Heart left ventricle (tissue), 16 donors: ENCODE results near the gene NFIA. TPM values are rescaled to one million over a fixed set of nuclear protein-coding genes. Genes with fewer than 3 reads are reported as not detected.

Experiments
- ATAC-seq, 4 donors: fragments of 200-7000 bp; cut with Tn5 transposase; one replicate each; pipeline ENCODE4 v1.9.1; 2020 to 2022; ENCODE audit warnings: moderate library complexity in 4 of 4, mild to moderate bottlenecking in 3 of 4, moderate number of reproducible peaks in 1 of 4
- DNase-seq, 5 donors: peaks; one replicate each; pipeline ENCODE4 v3.0.0-alpha.2; 2020
- H3K27ac ChIP-seq, 12 donors: fragments of 200-600 bp; sonication (generic) in 4 of 12; one replicate each; pipeline versions ENCODE4 v1.5.0 to v1.8.0; 2016 to 2022; ENCODE audit warnings: mild to moderate bottlenecking in 2 of 12
- H3K27me3 ChIP-seq, 9 donors: fragments of 200-600 bp; sonication (generic) in 2 of 9; one replicate each; pipeline versions ENCODE4 v1.5.1 to v1.8.0; 2016 to 2022; ENCODE audit warnings: mild to moderate bottlenecking in 3 of 9
- H3K36me3 ChIP-seq, 9 donors: fragments of 200-600 bp; sonication (generic) in 2 of 9; one replicate each; pipeline versions ENCODE4 v1.5.0 to v1.8.0; 2018 to 2022; ENCODE audit warnings: mild to moderate bottlenecking in 2 of 9
- H3K4me1 ChIP-seq, 12 donors: fragments of 200-600 bp; sonication (generic) in 4 of 12; one replicate each; pipeline versions ENCODE4 v1.5.0 to v1.8.0; 2016 to 2022; ENCODE audit warnings: mild to moderate bottlenecking in 3 of 12
- H3K4me3 ChIP-seq, 12 donors: fragments of 200-600 bp; sonication (generic) in 4 of 12; one replicate each; pipeline versions ENCODE4 v1.5.0 to v1.8.0; 2017 to 2022; ENCODE audit warnings: mild to moderate bottlenecking in 9 of 12, moderate library complexity in 4 of 12
- H3K9me3 ChIP-seq, 12 donors: fragments of 200-600 bp; sonication (generic) in 4 of 12; one replicate each; pipeline versions ENCODE4 v1.5.0 to v1.8.0; 2016 to 2022; ENCODE audit warnings: mild to moderate bottlenecking in 1 of 12
- POLR2A ChIP-seq, 2 donors: fragments of 450-650 bp; IDR thresholded peaks; one replicate each; pipeline ENCODE4 v1.6.1; 2017; ENCODE audit warnings: antibody characterized with exemption in 2 of 2, mild to moderate bottlenecking in 2 of 2, moderate library complexity in 2 of 2
- WGBS, 4 donors: extraction: QIAGEN DNeasy Blood & Tissue Kit in 2 of 4; methylation state at CpG; one replicate each; pipeline versions ENCODE4 v1.1.5 to v1.1.7; 2013 to 2018; 5-methylcytosine and 5-hydroxymethylcytosine counted together
- intact Hi-C, 10 donors: fragments of 100-400 bp; cut with DNase I; formaldehyde crosslinking; loops; one replicate each; pipeline versions ENCODE4 v1.11.1 to v1.14.2; 2022
- polyA plus RNA-seq, 2 donors: library from polyadenylated mRNA; stranded (reverse); fragments of 200-250 nt; gene quantifications; one replicate each; pipeline ENCODE4 v1.2.3, GENCODE V29; 2013
- total RNA-seq, 9 donors: library from RNA; depleted of rRNA in 2 of 9; stranded (reverse); fragments of >200 nt in 2 of 9; fragmentation: NEBNext Ultra II Directional in 3 of 9; extraction: Animal tissue kit (Norgen Biotek cat#: 25700) in 3 of 9; gene quantifications; one replicate each; pipeline versions ENCODE4 v1.1.0 to v1.2.4, GENCODE V29; 2016 to 2023
- TF ChIP-seq, protein P1 (sequence below), 12 donors: fragments of 200-600 bp; sonication (generic) in 4 of 12; IDR thresholded peaks; one replicate each; pipeline versions ENCODE4 v1.5.0 to v1.8.0; 2018 to 2022; ENCODE audit warnings: antibody characterized with exemption in 12 of 12, mild to moderate bottlenecking in 5 of 12
- donor health status: ischemic (EF 13 %, LVEDD 7.1; RV severe dilation, severe dysfunction).
- donor health status: healthy with polysubstance abuse.
- donor health status: DM: no; HTN: yes; CAD: no.
- donor health status: DM: no; HTN: no; CAD: no.
- donor health status: ischemic (EF 25% LVEDD 6.9; RV normal size, moderate dysfunction).
- donor health status: ischemic (EF 25% LVEDD 5.7; RV mildly dilated, moderate dysfunction).
- donor health status: healthy.
- donor health status: DM: yes; HTN: yes; CAD: no.
- donor health status: ischemic (EF 35%, LVEDD 5.7; RV mildly dilated, moderate dysfunction).
- donor health status: nonischemic (EF 11% LVEDD 7.7; RV severe dilation, severe dysfunction).
- donor health status: DM: yes; HTN: yes; CAD: no.
- donor health status: PGD.
- donor health status: ischemic (EF 29% LVEDD 5.4; RV normal size, mild dysfunction).
- donor health status: nonischemic (EF 23%, LVEDD 6.1; RV moderate dilation, normal function).

Gene NFIA
- total and polyA plus RNA-seq, 11 donors = 12.7 to 121 (median 96.5) TPM

DNA sequence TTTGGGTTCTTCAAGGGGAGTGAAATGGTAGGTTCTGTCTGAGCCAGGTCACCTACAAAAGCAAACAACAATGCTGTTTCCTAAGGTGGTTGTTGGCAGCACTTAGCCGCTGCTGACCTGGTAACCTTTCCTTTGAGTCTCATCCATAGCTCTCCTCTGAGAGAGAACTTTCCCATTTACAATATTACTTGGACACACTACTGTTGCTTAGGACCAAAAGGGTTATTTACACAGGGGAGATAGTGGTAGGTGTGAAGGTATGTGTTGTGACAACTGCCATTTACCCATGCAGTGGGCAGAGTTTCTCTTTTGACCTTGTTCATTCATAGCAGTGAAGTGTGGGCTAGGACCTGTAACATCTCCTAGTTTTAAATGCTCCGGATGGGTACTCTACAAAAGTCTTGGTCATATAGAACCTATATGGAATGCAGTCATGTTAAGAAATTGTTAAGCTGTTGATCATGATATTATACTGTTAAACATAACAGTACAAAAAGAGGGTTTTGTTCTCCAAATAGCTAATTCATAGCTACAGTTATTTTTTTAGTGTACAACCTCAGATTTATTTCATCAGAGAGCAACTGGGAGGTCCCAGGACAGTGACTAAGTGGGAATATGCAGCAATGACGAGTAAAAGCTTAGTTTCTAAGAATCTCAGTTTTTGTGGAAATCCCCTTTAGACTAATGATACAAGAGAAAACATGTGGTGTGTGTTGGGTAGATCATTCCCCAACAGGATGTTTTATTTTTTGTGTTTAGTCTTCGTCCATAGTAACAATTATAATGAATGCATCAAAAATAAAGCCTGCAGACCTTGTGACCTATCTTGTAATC is 219.7 kb downstream of the NFIA start:
- Histone ChIP-seq H3K9me3 (no peaks in the 10 kb centered on the region), H3K27ac (peak overlapping the region; percentile 12 to 79 (median 43)), H3K4me3 (no peak overlapping the region), H3K4me1 (peaks cover 0 to 53% (median 33%) of the 10 kb centered on the region in 12 donors), H3K36me3 (no peaks in the 10 kb centered on the region), H3K27me3 (no peaks in the 10 kb centered on the region)
- DNase-seq (peak in 1 of 5 donors; percentile 37), ATAC-seq (peak; percentile 80 to 91 (median 86))
- WGBS, 4 donors = 33 to 48% (median 39%) methylated on average over 4 of the region's 4 CpGs
- no peak for TF ChIP-seq POLR2A (IDR thresholded peaks at IDR 0.05)
- TF ChIP-seq, protein P1, sequence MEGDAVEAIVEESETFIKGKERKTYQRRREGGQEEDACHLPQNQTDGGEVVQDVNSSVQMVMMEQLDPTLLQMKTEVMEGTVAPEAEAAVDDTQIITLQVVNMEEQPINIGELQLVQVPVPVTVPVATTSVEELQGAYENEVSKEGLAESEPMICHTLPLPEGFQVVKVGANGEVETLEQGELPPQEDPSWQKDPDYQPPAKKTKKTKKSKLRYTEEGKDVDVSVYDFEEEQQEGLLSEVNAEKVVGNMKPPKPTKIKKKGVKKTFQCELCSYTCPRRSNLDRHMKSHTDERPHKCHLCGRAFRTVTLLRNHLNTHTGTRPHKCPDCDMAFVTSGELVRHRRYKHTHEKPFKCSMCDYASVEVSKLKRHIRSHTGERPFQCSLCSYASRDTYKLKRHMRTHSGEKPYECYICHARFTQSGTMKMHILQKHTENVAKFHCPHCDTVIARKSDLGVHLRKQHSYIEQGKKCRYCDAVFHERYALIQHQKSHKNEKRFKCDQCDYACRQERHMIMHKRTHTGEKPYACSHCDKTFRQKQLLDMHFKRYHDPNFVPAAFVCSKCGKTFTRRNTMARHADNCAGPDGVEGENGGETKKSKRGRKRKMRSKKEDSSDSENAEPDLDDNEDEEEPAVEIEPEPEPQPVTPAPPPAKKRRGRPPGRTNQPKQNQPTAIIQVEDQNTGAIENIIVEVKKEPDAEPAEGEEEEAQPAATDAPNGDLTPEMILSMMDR (IDR thresholded peaks at IDR 0.05) = no peak
- intact Hi-C loops = no loop called here

DNA sequence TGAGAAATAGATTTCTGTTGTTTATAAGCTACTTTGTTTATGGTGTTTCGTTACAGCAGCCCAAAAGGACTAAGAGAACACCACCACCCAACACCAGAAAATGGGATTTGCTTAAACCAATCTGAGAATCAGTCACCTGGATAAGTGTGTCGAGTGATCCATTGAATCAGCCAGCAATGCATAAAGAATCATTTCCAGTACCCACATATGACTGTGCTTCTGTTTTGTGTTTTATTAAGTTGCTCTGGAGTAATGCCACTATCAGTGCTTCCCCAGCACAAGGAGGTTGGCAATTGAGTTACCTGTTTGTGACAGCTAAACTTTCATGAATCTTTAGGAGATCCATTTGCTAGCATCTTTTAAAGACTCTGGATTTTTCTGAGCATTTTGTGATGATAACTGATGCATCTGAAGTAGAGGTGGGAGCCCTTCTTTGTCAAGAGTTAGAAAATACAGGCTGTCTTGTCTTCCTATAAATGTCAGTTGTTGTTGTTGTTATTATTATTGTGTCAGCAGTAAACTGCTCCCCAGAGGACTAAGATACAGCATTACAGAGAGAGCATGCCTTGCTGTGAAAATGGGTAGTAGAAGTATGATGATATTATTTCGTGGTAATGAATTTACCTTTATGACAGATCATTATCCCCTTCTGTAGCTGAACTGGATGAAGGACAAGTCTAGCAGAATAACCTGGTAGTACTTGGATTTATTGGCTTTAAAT is 225.2 kb downstream of the NFIA start:
- Histone ChIP-seq H3K27ac (no peak overlapping the region), H3K4me1 (peaks cover 0 to 27% (median 4%) of the 10 kb centered on the region in 12 donors), H3K36me3 (no peaks in the 10 kb centered on the region), H3K27me3 (no peaks in the 10 kb centered on the region), H3K4me3 (no peak overlapping the region), H3K9me3 (no peaks in the 10 kb centered on the region)
- intact Hi-C loops = no loop called here
- TF ChIP-seq POLR2A (IDR thresholded peaks at IDR 0.05) = no peak
- TF ChIP-seq, protein P1 (IDR thresholded peaks at IDR 0.05) = no peak
- 83 to 92% (median 89%) methylated on average over 3 of the region's 3 CpGs for WGBS, 4 donors
- DNase-seq (no peak), ATAC-seq (no peak)

DNA sequence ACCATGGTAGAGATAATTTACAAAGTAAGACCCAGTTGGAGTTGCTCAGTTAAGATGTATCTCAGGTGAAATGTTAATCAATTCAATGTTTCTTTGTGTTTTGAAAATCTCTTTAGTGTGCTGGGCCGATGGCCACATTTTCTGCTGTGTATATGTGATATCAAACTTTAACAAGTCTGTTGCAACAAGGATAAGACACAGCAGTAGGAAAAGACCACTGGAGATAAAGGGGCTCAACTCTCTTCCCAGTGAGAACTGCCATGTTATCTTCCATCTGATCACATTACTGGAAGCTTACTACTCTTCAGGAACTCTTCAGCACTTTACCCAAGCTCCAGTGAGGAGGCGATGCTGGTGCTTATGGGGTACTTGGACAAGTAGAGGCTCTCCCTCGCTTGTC is 227.7 kb downstream of the NFIA start:
- H3K4me1 ChIP-seq = peaks cover 0 to 18% (median 0%) of the 10 kb centered on the region in 12 donors
- H3K36me3 ChIP-seq = no peaks in the 10 kb centered on the region
- ATAC-seq (no peak), DNase-seq (no peak)
- H3K27me3 ChIP-seq = no peaks in the 10 kb centered on the region
- TF ChIP-seq, protein P1 (IDR thresholded peaks at IDR 0.05) = no peak
- no peak for TF ChIP-seq POLR2A (IDR thresholded peaks at IDR 0.05)
- intact Hi-C loops = loop anchor here in 1 of 10 donors (10.0 kb wide), 1 partner anchor 55 kb away; no protein-coding TSS in a partner anchor
- 79 to 86% (median 83%) methylated on average over 3 of the region's 3 CpGs for WGBS, 4 donors
- H3K9me3 ChIP-seq = no peaks in the 10 kb centered on the region
- H3K4me3 ChIP-seq = no peak overlapping the region
- H3K27ac ChIP-seq = no peak overlapping the region

DNA sequence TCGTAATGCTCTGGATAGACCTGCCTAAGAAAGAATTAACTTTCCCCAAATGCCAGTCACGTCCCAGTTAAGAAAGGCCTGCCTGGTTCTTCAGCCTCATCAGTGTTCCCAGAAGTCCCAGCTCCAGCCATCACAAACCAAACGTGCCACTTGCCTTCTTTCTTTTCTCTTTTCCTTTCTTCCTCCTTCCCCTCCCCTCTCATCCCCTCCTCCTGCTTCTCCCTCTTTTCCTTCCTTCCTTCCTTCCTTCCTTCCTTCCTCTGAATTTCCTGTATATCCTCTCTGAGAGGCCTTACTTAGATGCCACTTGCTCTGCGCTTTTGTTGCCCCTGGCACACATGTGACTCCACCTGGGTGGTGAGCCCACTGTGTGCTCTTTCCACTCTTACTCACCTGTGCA is 228.2 kb downstream of the NFIA start:
- no peaks in the 10 kb centered on the region for H3K36me3 ChIP-seq
- no peak for TF ChIP-seq POLR2A (IDR thresholded peaks at IDR 0.05)
- TF ChIP-seq, protein P1 (IDR thresholded peaks at IDR 0.05) = no peak
- no peak for ATAC-seq

More for the DNA sequence above, 228.2 kb downstream of the NFIA start:
- DNase-seq = no peak
- peaks cover 0 to 18% (median 0%) of the 10 kb centered on the region in 12 donors for H3K4me1 ChIP-seq
- no peaks in the 10 kb centered on the region for H3K27me3 ChIP-seq
- no peak overlapping the region for H3K4me3 ChIP-seq
- no peaks in the 10 kb centered on the region for H3K9me3 ChIP-seq
- H3K27ac ChIP-seq = no peak overlapping the region
- 80 to 92% (median 89%) methylated on average over 4 of the region's 4 CpGs for WGBS, 4 donors
- intact Hi-C loops = loop anchor here in 1 of 10 donors (10.0 kb wide), 1 partner anchor 56 kb away; no protein-coding TSS in a partner anchor
